Neuron (in vitro differentiated cells): ENCODE measurements around the gene CTNND1.

Experiments
- H2AFZ ChIP-seq: one replicate; pipeline ENCODE4 v1.6.1; 2013; ENCODE audit warnings: low read depth, mild to moderate bottlenecking, inconsistent platforms, low read length, moderate library complexity
- H3K27me3 ChIP-seq: one replicate; pipeline ENCODE4 v1.6.1; 2013; ENCODE audit warnings: low read length; ENCODE audit not compliant: insufficient read depth
- H3K36me3 ChIP-seq: one replicate; pipeline ENCODE4 v1.6.1; 2013; ENCODE audit warnings: low read length; ENCODE audit not compliant: insufficient read depth
- H3K4me1 ChIP-seq: one replicate; pipeline ENCODE4 v1.6.1; 2013; ENCODE audit warnings: low read length; ENCODE audit not compliant: insufficient read depth
- H3K4me3 ChIP-seq: 2 replicates; pipeline ENCODE4 v1.5.1; 2013; ENCODE audit warnings: mild to moderate bottlenecking, low read length, moderate library complexity
- H3K9me3 ChIP-seq: one replicate; pipeline ENCODE4 v1.6.1; 2013; ENCODE audit warnings: low read length

The CTNND1 gene

DNA sequence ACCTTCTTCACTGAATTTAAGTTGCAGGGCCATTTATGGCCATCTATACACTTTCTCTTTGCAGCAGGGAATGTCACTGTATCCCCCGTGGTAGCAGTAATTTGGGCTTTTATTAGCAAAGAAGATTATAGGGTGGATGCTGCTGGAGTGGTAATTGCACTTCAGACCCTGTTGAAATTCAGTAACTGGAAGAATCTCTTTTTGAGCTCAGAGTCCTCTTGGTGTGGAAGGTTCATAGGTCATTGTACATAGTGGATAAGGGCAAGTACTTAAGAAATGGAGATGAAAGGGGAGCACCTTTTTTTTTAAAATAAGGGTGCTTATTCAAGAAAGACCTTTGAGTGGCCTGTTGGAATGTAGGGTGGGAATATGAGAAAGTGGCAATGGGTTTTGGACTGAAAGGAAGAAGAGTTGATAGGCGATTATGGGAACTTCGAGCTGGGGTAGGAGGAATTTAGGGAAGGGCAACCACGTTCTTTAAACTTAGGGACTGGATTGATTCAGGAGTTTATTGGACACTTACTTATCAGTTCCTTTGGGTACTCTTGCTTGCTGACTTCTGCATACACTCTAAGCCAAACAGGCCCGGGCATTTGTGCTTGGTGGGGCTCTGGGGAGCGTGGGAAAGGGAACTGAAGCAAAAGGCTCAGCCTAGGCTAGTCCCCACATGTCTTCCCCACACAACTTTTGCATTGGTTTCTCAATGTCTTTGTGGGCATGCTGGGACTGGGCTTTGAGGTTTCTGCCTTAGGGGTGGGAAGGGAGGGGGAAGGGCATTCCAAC lies 26.5 kb downstream of the CTNND1 start:
- H3K4me1 ChIP-seq, result peaks cover 15% of the 10 kb centered on the region
- no peak overlapping the region for H3K4me3 ChIP-seq
- no peaks in the 10 kb centered on the region for H3K9me3 ChIP-seq
- peaks cover 25% of the 10 kb centered on the region for H3K36me3 ChIP-seq
- no peaks in the 10 kb centered on the region for H3K27me3 ChIP-seq
- H2AFZ ChIP-seq, result no peak overlapping the region

DNA sequence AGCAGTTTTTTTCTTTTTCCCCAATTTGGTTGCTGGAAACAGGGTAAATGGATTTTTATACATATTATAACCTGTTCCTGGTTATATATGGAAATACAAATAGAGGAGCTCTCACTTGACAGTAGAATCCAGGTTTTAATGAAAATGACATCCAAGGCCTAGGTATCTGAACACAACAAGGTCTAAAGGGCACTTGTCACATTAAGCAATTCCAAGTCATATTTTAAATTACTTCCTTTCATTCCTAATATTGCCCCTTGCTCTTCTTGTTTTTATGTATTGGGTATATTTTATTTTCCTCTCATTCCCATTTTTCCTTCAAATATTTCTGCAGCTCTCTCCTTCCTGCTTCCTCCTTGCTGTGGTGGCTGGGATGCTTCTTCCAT lies 27.1 kb downstream of the CTNND1 start:
- Histone ChIP-seq H3K4me1 (peaks cover 15% of the 10 kb centered on the region), H3K36me3 (peaks cover 29% of the 10 kb centered on the region), H3K4me3 (no peak overlapping the region), H2AFZ (no peak overlapping the region), H3K9me3 (no peaks in the 10 kb centered on the region), H3K27me3 (no peaks in the 10 kb centered on the region)

DNA sequence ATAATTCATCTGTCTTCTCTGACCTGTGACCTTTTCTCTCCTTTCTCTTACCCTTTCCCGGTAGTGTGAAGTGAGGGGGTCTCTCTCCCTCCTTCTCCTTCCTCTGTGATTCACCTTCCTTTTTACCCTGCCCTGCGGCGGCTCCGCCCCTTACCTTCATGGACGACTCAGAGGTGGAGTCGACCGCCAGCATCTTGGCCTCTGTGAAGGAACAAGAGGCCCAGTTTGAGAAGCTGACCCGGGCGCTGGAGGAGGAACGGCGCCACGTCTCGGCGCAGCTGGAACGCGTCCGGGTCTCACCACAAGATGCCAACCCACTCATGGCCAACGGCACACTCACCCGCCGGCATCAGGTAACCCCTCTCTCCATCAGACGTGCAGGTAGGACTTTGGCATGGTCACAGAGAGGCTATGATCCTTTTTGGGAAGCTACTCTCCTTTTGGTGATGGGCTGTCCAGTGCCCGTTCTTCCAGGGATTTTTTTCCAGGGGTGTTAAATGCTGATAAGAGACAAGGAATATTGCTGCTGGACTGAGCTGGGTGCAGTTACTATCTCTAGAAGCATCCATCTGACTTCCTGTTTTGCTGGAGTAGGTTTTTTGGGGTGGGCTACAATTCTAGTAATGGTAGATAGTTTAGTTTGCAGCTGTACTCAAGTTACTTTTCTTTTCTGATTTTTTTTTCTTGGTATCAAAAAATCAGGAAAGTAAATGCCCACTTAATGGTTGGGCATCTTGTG lies 29.9 kb downstream of the CTNND1 start:
- Histone ChIP-seq H2AFZ (no peak overlapping the region), H3K4me3 (no peak overlapping the region), H3K27me3 (no peaks in the 10 kb centered on the region), H3K9me3 (no peaks in the 10 kb centered on the region), H3K36me3 (peaks cover 51% of the 10 kb centered on the region), H3K4me1 (peaks cover 15% of the 10 kb centered on the region)

DNA sequence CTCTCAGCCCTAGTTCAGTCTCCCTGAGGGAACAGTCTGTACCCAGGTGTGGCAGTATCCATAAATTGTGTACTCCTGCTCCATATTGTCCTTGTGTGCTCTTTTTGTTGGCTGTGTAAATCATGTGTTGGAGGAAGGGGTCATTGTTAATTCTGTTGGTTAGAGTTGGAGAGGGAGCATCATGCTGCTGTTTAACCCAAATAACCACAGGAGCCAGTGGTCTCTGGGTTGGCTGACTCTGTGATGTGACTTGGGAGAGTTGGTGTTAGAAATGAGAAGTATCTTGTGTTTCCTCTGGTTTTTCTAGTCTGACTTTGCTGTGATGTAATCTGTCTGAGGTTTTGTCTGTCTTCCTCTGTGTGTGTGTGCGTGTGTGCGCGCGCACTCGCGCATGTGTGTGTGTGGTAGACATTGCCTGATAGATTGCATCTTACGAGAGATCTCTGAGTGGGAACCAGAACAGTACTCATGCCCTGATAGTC lies 30.5 kb downstream of the CTNND1 start:
- H3K36me3 ChIP-seq, result peaks cover 56% of the 10 kb centered on the region

DNA sequence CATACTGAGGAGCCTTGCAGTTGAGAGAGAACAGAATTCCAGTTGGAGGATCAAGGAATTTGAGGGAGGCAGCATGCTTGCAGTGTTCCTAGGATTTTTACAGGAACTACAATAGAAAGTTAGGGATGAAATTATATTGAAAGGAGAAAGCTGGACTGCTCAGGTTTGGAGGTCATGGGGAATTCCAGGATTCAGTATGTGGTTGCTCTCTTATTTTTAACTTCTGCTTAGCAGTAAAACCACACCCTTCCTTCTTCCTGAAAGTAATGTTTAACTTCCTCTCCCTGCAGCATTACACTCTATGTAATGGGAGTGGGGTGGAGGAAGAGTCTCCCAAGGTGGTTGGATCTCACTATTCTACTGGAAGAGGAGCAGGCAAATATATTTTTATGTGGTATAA lies 31.3 kb downstream of the CTNND1 start:
- Histone ChIP-seq H3K4me1 (peaks cover 11% of the 10 kb centered on the region), H3K36me3 (peaks cover 58% of the 10 kb centered on the region), H3K4me3 (no peak overlapping the region), H3K27me3 (no peaks in the 10 kb centered on the region), H3K9me3 (no peaks in the 10 kb centered on the region), H2AFZ (no peak overlapping the region)

More for the DNA sequence above, 30.5 kb downstream of the CTNND1 start:
- no peak overlapping the region for H3K4me3 ChIP-seq
- no peak overlapping the region for H2AFZ ChIP-seq
- H3K4me1 ChIP-seq, result peaks cover 15% of the 10 kb centered on the region
- H3K27me3 ChIP-seq, result no peaks in the 10 kb centered on the region
- no peaks in the 10 kb centered on the region for H3K9me3 ChIP-seq

DNA sequence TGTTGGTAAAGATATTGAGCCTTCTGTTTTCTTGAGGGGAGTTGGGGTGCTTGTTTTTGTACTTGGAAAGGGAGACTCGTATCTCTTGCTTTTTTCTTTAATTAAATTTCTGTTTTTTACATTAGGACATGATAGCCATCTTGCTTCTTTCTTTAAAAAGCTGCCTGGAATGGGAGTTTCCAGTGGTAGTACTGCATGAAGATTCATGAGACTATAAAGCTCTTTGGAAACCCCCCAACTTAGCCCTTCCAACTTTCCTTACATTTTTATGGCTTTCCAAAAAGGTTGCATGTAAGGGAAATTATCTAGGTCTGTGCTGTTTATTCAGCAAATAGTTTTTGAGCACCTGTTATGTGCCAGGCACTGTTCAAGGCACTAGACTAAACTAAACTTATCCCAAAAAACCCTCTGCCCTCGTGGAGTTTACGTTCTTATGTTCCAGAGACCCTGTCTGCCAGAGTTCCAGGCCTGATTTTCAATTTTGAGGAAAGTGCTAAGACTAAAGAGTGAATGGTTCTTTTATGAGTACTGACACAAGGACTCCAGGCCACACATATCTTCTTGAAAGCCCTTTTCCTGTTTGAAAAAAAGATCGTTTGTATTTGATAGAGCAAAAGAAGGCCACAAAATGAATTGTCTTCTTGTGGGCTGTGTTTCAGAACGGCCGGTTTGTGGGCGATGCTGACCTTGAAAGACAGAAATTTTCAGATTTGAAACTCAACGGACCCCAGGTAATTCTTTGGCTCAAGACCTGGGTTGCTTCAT lies 31.9 kb downstream of the CTNND1 start:
- Histone ChIP-seq H3K36me3 (peaks cover 61% of the 10 kb centered on the region), H2AFZ (no peak overlapping the region), H3K4me3 (no peak overlapping the region), H3K27me3 (no peaks in the 10 kb centered on the region), H3K9me3 (no peaks in the 10 kb centered on the region), H3K4me1 (peaks cover 4% of the 10 kb centered on the region)

DNA sequence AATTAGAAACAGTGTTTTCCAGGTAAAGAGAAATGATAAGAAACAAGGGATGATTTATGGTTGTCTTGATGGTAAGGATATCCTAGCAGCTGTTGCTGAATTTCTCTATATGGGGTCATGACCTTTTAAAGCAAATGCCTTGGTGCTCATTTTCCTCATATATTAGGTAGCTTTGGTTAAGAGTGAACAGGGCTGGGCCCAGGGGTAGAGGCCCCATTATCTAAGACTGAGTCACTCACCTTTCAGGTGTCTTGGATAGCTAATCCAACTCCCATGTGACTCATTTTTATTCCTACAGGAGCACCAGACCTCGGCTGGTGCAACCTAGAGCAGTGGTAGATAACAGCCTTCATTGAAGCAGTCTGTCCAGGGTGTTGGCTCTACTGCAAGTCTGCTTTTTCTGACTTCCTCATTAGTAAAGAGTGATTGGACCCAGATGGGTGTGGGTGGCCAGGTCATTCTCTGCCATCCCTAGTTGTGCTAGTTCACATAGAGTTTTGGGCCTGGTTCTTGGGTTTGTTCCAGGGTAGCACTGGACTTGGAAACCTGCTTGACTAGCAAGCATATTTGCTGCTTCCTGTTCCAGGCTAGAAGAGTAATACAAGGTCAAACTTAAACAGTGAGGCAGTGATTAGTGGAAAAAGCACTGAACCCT lies 37.4 kb downstream of the CTNND1 start:
- Histone ChIP-seq H3K27me3 (no peaks in the 10 kb centered on the region), H2AFZ (no peak overlapping the region), H3K4me1 (peaks cover 4% of the 10 kb centered on the region), H3K4me3 (no peak overlapping the region), H3K36me3 (peaks cover 69% of the 10 kb centered on the region), H3K9me3 (no peaks in the 10 kb centered on the region)

DNA sequence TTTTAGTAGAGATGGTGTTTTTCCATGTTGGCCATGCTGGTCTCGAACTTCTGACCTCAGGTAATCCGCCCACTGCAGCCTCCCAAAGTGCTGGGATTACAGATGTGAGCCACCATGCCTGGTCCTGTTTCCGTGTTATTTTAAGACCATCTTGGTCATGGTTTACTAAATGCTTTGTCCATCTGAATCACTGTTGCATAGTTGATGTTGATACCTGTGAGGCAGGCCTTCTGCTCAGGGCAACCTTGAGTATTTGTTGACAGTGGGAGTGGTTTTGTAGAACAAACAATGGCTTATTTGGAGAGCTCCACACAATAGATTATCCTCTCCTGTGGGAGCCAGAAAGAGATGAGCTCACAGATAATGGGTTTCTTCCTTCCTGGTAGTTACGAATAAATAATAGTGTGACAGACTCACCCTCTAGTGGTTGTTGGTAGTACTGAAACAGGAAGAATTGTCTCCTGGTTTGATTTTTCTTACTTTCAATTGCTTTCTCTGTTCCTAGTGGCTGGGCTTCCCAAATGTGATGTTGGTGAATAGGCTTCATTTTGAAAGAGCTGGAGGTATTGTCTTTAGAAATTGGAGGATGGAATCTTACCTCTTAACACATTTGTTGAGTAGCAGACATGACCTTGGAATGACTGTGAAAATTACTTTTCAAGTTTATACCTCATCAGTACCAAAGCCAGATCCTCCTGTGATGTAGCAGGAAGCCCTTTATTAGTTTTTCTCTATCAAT lies 39.0 kb downstream of the CTNND1 start:
- H3K36me3 ChIP-seq, result peaks cover 68% of the 10 kb centered on the region
- no peaks in the 10 kb centered on the region for H3K27me3 ChIP-seq
- H2AFZ ChIP-seq, result no peak overlapping the region
- H3K9me3 ChIP-seq, result no peaks in the 10 kb centered on the region
- no peak overlapping the region for H3K4me3 ChIP-seq
- H3K4me1 ChIP-seq, result peaks cover 4% of the 10 kb centered on the region

DNA sequence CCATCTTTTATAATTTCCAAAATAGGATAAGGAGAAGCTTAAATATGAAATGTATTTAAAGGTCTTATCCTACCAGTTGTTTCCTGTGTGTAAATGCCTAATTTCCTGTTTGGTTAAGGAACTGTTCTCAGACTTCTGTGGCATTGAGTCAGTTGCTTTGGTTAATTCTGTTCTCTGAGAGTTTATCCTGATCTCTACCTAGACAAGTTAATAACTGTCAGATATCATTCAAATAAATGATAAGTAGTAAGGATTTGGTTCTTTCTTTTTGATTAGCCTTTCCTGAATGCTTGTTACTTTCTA lies 39.5 kb downstream of the CTNND1 start:
- Histone ChIP-seq H3K4me1 (peaks cover 4% of the 10 kb centered on the region), H3K36me3 (peaks cover 68% of the 10 kb centered on the region), H3K27me3 (no peaks in the 10 kb centered on the region), H3K4me3 (no peak overlapping the region), H2AFZ (no peak overlapping the region), H3K9me3 (no peaks in the 10 kb centered on the region)

DNA sequence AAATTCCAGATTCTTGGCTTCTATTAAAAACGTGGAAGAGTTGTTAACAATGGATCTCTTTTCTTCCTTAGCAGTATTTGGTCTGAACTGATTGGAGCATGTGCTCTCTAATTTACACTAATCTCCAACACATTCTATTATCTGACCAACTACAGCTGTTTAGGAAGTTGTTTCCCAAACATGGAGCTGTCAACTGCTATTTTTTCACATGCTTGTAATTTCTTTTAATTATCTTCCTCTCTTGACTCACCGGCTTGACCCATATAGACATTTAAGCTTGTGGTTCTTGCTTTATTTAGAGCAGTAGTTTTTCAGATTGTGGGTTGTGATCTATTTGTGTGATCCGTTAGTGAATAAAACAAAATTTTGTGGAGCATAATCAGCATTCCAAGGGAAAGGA lies 40.8 kb downstream of the CTNND1 start:
- Histone ChIP-seq H3K27me3 (no peaks in the 10 kb centered on the region), H3K9me3 (no peaks in the 10 kb centered on the region), H3K4me3 (no peak overlapping the region), H2AFZ (no peak overlapping the region), H3K36me3 (peaks cover 70% of the 10 kb centered on the region), H3K4me1 (peaks cover 4% of the 10 kb centered on the region)

DNA sequence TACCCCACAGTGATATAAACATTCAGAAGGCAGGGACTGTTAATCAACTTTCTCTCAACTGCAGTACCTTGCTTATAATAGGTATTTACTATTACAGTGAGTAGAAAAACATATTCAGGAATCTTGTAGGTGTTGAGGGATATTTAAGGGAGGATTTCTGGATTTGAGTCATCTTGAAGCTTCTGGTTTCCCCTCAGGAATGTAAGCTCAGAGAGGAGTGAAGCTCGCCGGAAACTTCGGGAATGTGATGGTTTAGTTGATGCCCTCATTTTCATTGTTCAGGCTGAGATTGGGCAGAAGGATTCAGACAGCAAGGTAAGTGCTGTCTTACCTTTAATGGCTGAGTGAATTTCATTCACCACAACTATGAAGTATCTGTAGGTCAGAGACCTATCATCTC lies 42.9 kb downstream of the CTNND1 start:
- Histone ChIP-seq H3K4me1 (peaks cover 4% of the 10 kb centered on the region), H3K27me3 (no peaks in the 10 kb centered on the region), H3K9me3 (no peaks in the 10 kb centered on the region), H3K4me3 (no peak overlapping the region), H3K36me3 (peaks cover 74% of the 10 kb centered on the region), H2AFZ (no peak overlapping the region)

DNA sequence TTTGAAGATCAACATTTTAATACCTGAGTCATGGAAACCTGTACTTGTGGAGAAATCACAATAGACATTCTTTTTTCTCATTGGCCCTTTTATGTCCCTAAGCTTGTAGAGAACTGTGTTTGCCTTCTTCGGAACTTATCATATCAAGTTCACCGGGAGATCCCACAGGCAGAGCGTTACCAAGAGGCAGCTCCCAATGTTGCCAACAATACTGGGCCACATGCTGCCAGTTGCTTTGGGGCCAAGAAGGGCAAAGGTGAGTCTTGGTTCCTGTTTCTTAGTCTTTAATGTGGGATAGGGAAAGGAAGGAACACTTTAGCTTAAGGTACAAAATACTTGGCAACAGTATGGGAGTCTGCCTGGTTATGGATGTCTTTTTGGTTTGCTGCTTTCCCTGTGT lies 44.2 kb downstream of the CTNND1 start:
- Histone ChIP-seq H3K4me1 (peaks cover 4% of the 10 kb centered on the region), H3K27me3 (no peaks in the 10 kb centered on the region), H3K4me3 (no peak overlapping the region), H2AFZ (no peak overlapping the region), H3K36me3 (peaks cover 84% of the 10 kb centered on the region), H3K9me3 (no peaks in the 10 kb centered on the region)
